ENCODE data around the gene FAM13B.
"Not testable (repeated sequence)": the region's sequence is repeated elsewhere in the genome, so short reads cannot be mapped to it uniquely, and the experiment has no call there.

Gene FAM13B

DNA sequence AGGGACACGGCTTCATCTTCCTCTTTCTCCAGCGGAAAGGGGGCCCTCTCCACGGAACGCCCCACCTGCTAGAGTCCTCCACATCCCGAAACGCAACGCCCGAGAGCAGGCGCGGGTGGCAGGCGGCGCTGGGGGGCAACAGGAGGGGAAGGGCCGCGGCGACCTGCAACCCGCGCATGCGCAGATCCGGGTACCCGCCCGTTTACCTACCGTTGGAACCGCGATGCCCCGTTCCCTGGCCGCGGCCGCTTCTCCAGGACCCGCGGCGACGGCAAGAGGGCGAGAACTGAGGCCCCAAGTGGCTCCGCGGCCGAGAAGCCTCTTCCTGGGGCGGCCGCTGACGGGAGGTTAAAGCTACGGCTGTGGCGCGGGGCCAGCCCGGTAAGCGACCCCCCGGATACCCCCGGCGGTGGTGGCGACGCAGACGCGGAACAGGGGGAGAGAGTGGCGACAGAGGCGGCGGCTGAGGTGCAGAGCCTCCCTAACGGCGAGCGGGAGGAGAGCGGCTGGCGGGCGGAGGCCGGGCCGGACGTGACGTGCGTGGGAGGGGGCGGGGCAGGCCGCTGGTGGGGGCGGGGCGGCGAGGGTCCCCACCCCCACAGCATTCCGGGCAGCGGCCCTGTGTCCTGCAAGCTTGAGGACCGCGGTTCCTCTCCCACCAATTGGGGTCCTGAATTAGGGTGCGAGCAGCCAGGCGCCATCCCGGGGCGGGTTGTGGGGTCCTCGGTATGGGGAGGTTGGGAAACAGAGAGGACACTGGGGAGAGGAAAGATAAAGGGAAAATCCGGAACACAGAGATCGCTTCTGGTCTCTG is at the start of gene FAM13B:
FAM13B (minus strand) TSS at position 508 of the 814 bp plus-strand sequence. CDS start 13,968 bp downstream, outside the sequence.
- DNase-seq (ENCODE audit: low read depth, low spot score) = peak; percentile 68
- in situ Hi-C loops (cut with HindIII; ENCODE audit: low sequenced_read_pairs) = no loop called here

GRCh38 chr5:138082033-138082432 is 49.2 kb upstream of the FAM13B start:
- TF ChIP-seq, protein P1, sequence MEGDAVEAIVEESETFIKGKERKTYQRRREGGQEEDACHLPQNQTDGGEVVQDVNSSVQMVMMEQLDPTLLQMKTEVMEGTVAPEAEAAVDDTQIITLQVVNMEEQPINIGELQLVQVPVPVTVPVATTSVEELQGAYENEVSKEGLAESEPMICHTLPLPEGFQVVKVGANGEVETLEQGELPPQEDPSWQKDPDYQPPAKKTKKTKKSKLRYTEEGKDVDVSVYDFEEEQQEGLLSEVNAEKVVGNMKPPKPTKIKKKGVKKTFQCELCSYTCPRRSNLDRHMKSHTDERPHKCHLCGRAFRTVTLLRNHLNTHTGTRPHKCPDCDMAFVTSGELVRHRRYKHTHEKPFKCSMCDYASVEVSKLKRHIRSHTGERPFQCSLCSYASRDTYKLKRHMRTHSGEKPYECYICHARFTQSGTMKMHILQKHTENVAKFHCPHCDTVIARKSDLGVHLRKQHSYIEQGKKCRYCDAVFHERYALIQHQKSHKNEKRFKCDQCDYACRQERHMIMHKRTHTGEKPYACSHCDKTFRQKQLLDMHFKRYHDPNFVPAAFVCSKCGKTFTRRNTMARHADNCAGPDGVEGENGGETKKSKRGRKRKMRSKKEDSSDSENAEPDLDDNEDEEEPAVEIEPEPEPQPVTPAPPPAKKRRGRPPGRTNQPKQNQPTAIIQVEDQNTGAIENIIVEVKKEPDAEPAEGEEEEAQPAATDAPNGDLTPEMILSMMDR (IDR thresholded peaks at IDR 0.05; ENCODE audit: low read depth, low read length) = no peak
- no peak for DNase-seq (ENCODE audit: low read depth, low spot score)
- in situ Hi-C loops (cut with HindIII; ENCODE audit: low sequenced_read_pairs) = no loop called here
- H3K4me3 ChIP-seq (ENCODE audit: low read depth, low read length) = no peak overlapping the region

More for the DNA sequence above, at the start of gene FAM13B:
- TF ChIP-seq, protein P1 (IDR thresholded peaks at IDR 0.05; ENCODE audit: low read depth, low read length) = no peak
- H3K4me3 ChIP-seq (ENCODE audit: low read depth, low read length) = peak within 1 kb of the TSS; percentile 94

- in situ Hi-C loops (cut with HindIII; ENCODE audit: low sequenced_read_pairs) = no loop called here
- TF ChIP-seq, protein P1 (IDR thresholded peaks at IDR 0.05; ENCODE audit: low read depth, low read length) = no peak
- no peak for DNase-seq (ENCODE audit: low read depth, low spot score)
- H3K4me3 ChIP-seq (ENCODE audit: low read depth, low read length) = no peak overlapping the region
These were observed 45.2 kb upstream of the FAM13B start for GRCh38 chr5:138078006-138078643.

- DNase-seq (ENCODE audit: low read depth, low spot score) = peak; percentile 60
- TF ChIP-seq, protein P1 (IDR thresholded peaks at IDR 0.05; ENCODE audit: low read depth, low read length) = peak; percentile 81
- in situ Hi-C loops (cut with HindIII; ENCODE audit: low sequenced_read_pairs) = no loop called here
- no peak overlapping the region for H3K4me3 ChIP-seq (ENCODE audit: low read depth, low read length)
These were observed 44.3 kb upstream of the FAM13B start for GRCh38 chr5:138077064-138077696.

- H3K4me3 ChIP-seq (ENCODE audit: low read depth, low read length); in situ Hi-C loops (cut with HindIII; ENCODE audit: low sequenced_read_pairs); DNase-seq (ENCODE audit: low read depth, low spot score): not testable (repeated sequence)
These were observed 37.1 kb upstream of the FAM13B start for GRCh38 chr5:138070026-138070425.

DNA sequence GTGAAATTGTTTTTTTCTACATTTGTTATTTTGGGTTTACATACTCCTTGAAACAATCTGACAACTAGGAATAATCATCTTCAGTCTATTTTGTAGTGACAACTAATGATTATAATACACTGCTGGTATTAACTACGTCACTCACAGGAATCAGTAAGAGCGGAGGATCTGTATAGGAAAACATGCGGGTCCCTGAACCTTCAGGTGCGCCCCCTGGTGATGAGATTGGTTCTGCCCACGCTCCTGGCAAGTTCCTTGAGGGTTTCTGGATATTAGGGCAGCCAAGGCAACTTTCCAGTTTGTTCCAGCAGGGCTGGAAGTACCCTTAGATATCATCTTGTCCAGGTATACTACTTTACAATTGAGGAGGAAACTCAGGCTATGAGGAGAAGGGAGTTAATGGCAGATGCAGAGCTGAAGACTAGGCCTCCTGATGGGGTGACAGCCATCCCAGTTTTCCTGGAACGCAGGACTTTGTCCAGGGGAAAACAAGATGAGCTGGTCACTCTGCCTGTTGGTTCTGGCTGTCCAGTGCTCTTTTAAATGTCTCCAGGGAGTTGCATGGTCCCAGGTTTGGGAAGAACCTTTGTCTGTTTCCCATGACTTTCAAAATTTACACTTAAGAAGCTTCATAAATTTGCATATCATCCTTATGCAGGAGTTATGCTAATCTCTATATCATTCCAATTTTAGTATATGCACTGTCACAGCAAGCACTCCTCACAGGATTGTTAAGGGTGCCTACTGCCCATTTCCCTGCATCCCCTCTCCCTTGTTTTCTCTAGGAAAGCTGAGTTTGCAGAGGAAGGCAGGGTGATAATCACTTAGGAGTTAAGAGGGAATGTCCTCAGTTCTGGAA is 36.1 kb upstream of the FAM13B start:
- TF ChIP-seq, protein P1 (IDR thresholded peaks at IDR 0.05; ENCODE audit: low read depth, low read length) = peak; percentile 86
- DNase-seq (ENCODE audit: low read depth, low spot score) = peak; percentile 76
- H3K4me3 ChIP-seq (ENCODE audit: low read depth, low read length) = no peak overlapping the region
- in situ Hi-C loops (cut with HindIII; ENCODE audit: low sequenced_read_pairs) = no loop called here

Data from astrocyte of the spinal cord (primary cell).